Measurements from ENCODE around the gene FGF10.

Gene FGF10

DNA sequence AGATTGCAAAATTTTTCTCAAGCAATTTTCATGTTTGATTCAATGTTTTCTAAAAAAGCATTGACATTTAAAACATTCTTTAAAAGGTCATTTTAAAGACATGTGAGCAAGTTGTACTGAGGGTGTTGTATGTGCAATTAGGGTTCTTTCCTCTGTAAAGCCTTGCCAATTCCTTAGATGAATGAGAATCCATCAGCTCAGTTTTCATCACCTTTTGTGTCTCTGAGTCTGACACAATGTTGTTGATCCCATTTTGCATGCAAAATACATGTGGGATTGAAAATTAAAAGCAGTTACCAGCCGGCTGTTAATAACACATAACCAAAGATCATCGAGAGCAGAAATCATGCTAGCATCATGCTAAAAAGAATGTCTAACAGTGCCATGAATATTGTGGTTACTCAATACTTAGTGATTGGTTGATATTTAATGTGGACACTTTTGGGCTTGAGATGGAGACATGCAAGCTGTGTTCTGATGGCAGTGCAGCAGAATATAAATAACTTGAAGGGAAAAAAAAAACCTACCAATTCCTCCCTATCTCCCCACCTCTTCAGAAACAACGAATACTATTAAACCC is 57.7 kb downstream of the FGF10 start:
- H3K27ac ChIP-seq, result no peak overlapping the region
- TF ChIP-seq, protein P1, sequence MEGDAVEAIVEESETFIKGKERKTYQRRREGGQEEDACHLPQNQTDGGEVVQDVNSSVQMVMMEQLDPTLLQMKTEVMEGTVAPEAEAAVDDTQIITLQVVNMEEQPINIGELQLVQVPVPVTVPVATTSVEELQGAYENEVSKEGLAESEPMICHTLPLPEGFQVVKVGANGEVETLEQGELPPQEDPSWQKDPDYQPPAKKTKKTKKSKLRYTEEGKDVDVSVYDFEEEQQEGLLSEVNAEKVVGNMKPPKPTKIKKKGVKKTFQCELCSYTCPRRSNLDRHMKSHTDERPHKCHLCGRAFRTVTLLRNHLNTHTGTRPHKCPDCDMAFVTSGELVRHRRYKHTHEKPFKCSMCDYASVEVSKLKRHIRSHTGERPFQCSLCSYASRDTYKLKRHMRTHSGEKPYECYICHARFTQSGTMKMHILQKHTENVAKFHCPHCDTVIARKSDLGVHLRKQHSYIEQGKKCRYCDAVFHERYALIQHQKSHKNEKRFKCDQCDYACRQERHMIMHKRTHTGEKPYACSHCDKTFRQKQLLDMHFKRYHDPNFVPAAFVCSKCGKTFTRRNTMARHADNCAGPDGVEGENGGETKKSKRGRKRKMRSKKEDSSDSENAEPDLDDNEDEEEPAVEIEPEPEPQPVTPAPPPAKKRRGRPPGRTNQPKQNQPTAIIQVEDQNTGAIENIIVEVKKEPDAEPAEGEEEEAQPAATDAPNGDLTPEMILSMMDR (conservative IDR thresholded peaks at IDR 0.05), result no peak

DNA sequence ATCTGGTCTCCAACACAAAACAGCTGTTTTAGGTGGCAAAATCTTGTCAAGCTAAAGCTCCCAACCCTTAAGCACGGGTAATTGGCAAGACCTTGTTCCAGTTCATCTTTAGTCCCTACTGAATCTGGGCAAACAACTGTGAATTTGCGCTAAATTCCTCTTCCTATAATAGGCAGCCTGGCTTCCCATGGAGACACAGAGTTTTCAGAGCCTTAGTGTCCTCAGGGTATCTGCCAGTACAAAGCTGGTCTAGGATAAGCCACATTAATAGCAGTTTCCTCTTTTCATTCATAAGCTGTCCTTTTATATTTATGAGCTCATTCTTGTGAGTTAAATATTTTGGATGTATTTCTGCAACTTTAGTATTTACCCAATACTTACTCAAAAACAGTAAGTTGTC is 59.5 kb downstream of the FGF10 start:
- H3K27ac ChIP-seq, result no peak overlapping the region
- TF ChIP-seq, protein P1 (conservative IDR thresholded peaks at IDR 0.05), result no peak

DNA sequence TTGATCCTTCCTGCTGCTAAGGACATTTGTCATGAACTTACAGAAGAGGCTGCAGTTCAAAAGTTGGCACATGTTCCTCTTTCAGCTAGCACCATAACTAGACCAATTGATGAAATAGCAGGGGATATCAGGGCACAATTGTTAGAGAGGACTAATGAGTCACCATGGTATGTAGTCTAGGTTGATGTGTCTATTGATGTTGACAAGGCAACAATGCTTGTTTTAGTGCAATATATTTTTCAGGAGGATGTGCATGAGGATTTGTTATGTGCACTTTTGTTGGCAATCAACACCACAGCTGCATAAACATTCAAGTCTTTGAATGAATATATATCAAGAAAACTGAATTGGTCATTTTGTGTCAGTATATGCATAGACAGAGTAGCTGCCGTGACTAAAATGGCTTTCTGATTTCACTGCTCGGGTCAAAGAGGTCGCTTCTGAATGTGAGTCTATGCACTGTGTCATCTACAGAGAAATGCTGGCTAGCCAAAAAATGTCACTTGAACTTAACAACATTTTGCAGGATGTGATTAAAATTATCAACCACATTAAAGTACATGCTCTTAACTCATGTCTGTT is 68.0 kb downstream of the FGF10 start:
- TF ChIP-seq, protein P1 (conservative IDR thresholded peaks at IDR 0.05), result no peak
- H3K27ac ChIP-seq, result no peak overlapping the region

DNA sequence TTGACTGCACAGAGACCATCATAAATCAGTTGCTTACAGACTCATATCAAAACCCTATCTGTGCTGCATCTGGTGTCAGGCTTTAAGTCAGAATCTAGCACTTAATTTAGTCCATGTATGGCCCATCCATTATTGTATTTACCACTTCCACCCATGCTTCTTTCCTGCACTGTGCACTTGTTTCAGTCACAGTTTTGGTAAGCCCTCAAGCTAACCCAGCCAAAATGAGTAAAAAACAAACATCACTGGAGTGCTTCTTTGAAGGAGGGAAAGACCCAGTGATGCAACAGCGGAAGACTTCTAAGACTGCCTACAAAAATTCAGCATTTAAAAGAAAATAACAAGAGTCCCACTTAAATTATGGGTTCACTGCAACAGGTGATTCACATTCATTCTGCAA is 69.0 kb downstream of the FGF10 start:
- TF ChIP-seq, protein P1 (conservative IDR thresholded peaks at IDR 0.05), result no peak
- no peak overlapping the region for H3K27ac ChIP-seq

DNA sequence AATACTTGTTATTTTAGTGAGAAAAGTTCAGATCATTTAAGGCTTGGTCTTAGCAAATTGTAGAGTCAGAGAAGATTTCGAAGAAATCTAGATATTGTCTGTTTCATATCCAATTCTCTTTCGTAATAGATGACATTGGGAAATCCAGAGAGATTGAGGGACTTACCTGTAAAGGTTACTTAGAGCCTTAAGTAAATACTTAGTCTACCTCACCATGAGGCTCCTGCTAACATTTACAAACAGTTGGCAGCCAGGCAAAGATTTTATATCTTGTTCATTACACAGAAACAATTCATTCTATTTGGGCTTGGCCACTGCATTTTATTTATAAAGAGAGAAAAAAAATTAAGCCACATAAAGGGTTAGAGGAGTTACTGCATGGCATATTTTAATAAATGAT is 70.3 kb downstream of the FGF10 start:
- H3K27ac ChIP-seq, result no peak overlapping the region
- TF ChIP-seq, protein P1 (conservative IDR thresholded peaks at IDR 0.05), result no peak

DNA sequence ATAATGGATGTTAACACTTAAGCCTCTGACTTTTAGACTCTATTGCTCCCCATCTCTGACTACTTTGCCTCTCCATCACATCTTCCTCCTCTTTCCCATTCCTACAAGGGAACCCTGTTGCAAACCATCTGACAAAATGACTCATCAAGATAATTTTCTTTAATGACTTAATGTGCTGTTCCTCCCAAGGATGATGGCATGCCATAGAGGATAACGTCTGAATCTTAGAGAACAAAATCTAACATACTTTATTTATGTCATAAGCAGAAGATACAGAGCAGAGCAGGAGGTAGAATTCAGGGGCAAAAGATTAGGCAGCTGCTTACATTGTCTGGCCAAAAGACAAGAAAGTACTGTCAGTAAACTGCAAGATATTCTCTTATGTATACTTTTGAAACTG is 76.8 kb downstream of the FGF10 start:
- H3K27ac ChIP-seq, result no peak overlapping the region
- TF ChIP-seq, protein P1 (conservative IDR thresholded peaks at IDR 0.05), result no peak

DNA sequence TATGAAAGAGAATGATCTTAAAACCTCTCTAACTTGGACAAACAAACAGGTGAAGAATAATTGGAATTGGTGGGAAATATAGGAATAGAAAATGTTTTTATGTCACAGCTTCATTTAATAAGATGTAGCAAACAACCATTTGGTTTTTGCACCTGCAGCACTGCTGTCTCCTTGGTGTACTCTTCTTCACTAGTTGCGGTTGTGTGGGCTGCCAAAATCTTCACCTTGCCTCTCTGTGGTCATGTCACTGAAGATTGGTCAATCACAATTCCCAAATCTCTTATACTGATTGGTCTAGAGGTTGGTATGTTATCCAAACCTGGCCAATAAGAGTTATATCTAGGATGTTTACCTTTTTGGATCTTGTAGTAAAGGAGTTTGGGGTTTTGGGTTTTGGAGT is 88.7 kb downstream of the FGF10 start:
- TF ChIP-seq, protein P1 (conservative IDR thresholded peaks at IDR 0.05), result no peak

More for the DNA sequence above, 88.7 kb downstream of the FGF10 start:
- no peak overlapping the region for H3K27ac ChIP-seq
